ENCODE results near the gene ADAMTSL2.

ADAMTSL2 gene

DNA sequence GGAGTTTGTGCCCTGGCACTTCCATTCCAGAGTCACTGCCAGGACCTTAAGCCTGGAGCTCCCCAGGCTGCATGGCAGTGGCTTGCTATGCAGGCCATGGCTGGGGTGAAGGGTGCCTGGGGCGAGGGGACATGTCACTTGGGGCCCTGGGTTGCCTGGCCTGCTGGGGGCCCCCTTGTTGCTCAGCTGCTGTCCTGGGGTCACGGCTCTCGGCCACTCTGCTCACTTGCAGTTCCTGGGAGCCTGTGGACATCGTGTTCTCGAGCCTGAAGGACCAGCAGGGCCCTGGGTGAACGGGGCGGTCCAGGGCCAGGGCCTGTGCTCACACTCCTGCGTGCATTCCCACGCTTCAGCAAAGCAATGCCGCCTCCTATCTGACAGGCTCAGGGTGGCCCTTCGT, 41.1 kb upstream of the ADAMTSL2 start:
- no peaks in the 10 kb centered on the region for H3F3A ChIP-seq (ENCODE audit: control insufficient read depth, insufficient read depth)
- H3K27ac ChIP-seq (ENCODE audit: low read depth, low read length): no peak overlapping the region
- H3K9me3 ChIP-seq (ENCODE audit: control insufficient read depth, insufficient read depth, low read length): no peaks in the 10 kb centered on the region
- no peaks in the 10 kb centered on the region for H4K20me1 ChIP-seq (ENCODE audit: control insufficient read depth, insufficient read depth, low read depth, low read length)
- H3K4me1 ChIP-seq (ENCODE audit: control insufficient read depth, low read length): no peaks in the 10 kb centered on the region
- no peak overlapping the region for H3K4me2 ChIP-seq (ENCODE audit: low read length)
- H3K79me2 ChIP-seq (ENCODE audit: control insufficient read depth, low read length): no peaks in the 10 kb centered on the region
- peaks cover 7% of the 10 kb centered on the region; the same call in 1 of the 2 replicates for H3K27me3 ChIP-seq (ENCODE audit: control insufficient read depth, low read length)
- TF ChIP-seq, protein P1, sequence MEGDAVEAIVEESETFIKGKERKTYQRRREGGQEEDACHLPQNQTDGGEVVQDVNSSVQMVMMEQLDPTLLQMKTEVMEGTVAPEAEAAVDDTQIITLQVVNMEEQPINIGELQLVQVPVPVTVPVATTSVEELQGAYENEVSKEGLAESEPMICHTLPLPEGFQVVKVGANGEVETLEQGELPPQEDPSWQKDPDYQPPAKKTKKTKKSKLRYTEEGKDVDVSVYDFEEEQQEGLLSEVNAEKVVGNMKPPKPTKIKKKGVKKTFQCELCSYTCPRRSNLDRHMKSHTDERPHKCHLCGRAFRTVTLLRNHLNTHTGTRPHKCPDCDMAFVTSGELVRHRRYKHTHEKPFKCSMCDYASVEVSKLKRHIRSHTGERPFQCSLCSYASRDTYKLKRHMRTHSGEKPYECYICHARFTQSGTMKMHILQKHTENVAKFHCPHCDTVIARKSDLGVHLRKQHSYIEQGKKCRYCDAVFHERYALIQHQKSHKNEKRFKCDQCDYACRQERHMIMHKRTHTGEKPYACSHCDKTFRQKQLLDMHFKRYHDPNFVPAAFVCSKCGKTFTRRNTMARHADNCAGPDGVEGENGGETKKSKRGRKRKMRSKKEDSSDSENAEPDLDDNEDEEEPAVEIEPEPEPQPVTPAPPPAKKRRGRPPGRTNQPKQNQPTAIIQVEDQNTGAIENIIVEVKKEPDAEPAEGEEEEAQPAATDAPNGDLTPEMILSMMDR (IDR thresholded peaks at IDR 0.05; ENCODE audit: low read depth, low read length, poor library complexity, severe bottlenecking): no peak
- no peak for TF ChIP-seq EZH2phosphoT487 (IDR thresholded peaks at IDR 0.05; ENCODE audit: borderline replicate concordance, low read length)
- H3K4me3 ChIP-seq (ENCODE audit: low read length): no peak overlapping the region
- H3K9me2 ChIP-seq (replicated peaks; ENCODE audit: control insufficient read depth, low read length): no peaks in the 10 kb centered on the region
- H3K36me3 ChIP-seq (ENCODE audit: control insufficient read depth, low read length): no peaks in the 10 kb centered on the region

DNA sequence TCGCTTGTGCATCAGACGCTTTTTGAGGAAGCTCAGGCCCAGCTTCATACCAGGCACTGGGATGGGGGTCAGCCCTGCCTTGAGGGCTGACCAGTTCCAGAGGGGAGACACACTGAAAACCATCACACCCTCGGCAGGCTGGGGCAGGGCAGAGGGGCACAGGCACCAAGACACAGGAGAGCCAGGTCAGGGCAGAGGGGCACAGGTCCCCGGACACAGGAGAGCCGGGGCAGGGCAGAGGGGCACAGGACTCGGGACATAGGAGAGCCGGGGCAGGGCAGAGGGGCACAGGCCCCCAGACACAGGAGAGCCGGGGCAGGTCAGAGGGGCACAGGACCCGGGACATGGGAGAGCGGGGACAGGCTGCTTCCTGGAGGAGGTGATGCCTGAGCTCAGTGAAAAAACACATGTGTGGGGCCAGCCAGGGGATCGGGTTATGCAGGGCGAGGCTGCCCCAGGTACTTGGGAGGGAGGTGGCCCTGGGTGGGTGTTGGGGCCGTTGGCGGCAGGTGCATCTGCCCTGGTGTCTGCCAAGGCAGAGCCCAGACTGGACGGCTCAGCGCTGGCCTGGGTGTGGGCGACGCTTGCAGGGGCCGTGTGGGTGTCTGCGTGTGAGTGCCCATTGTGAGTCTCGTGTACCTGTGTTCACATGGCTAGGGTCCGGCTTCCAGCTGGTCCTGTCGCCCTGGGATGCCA, 40.5 kb upstream of the ADAMTSL2 start:
- no peaks in the 10 kb centered on the region for H3K79me2 ChIP-seq (ENCODE audit: control insufficient read depth, low read length)
- no peaks in the 10 kb centered on the region for H3F3A ChIP-seq (ENCODE audit: control insufficient read depth, insufficient read depth)
- no peaks in the 10 kb centered on the region for H3K4me1 ChIP-seq (ENCODE audit: control insufficient read depth, low read length)
- H3K9me2 ChIP-seq (replicated peaks; ENCODE audit: control insufficient read depth, low read length): no peaks in the 10 kb centered on the region
- no peak overlapping the region for H3K4me2 ChIP-seq (ENCODE audit: low read length)
- H3K27ac ChIP-seq (ENCODE audit: low read depth, low read length): no peak overlapping the region
- TF ChIP-seq, protein P1 (IDR thresholded peaks at IDR 0.05; ENCODE audit: low read depth, low read length, poor library complexity, severe bottlenecking): no peak
- no peak for TF ChIP-seq EZH2phosphoT487 (IDR thresholded peaks at IDR 0.05; ENCODE audit: borderline replicate concordance, low read length)
- H3K9me3 ChIP-seq (ENCODE audit: control insufficient read depth, insufficient read depth, low read length): no peaks in the 10 kb centered on the region
- no peak overlapping the region for H3K4me3 ChIP-seq (ENCODE audit: low read length)
- H4K20me1 ChIP-seq (ENCODE audit: control insufficient read depth, insufficient read depth, low read depth, low read length): no peaks in the 10 kb centered on the region
- H3K27me3 ChIP-seq (ENCODE audit: control insufficient read depth, low read length): peaks cover 7% of the 10 kb centered on the region; the same call in 1 of the 2 replicates
- H3K36me3 ChIP-seq (ENCODE audit: control insufficient read depth, low read length): no peaks in the 10 kb centered on the region

DNA sequence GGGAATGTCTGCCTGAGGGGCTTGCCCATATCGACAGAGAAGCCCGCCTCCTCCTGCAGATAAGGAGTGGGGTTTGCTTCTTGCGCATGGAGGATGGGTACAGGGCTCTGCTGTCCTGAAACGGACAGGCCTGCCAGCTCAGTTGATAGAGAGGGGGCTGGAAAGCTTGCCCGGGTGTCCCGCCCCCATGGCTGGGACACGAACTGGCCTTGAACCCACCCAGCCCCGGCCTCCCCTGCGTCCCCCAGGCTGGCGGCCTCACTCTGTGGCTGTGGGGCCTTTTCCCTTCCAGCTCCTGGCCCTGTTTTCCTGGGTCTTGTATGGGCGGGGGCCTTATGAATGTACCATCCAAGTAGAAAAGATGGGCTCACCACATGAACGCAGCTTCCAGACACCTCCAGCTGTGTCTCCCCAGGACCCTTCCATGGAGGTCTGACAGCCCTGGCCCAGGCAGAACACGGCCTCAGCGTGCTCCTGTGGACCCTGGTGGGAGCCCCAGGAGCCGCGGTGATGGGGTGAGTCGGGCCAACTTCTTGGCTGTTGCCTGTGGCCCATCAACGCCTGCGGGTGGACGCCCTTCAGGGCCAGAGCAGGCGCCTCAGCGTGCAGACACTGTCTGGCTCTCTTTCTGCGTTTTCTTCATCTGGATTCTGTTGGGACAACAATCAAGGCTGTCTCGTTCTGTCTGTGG, 39.7 kb upstream of the ADAMTSL2 start:
- H3K36me3 ChIP-seq (ENCODE audit: control insufficient read depth, low read length): no peaks in the 10 kb centered on the region
- no peaks in the 10 kb centered on the region for H3F3A ChIP-seq (ENCODE audit: control insufficient read depth, insufficient read depth)
- H3K9me3 ChIP-seq (ENCODE audit: control insufficient read depth, insufficient read depth, low read length): no peaks in the 10 kb centered on the region
- no peaks in the 10 kb centered on the region for H3K9me2 ChIP-seq (replicated peaks; ENCODE audit: control insufficient read depth, low read length)
- H3K4me2 ChIP-seq (ENCODE audit: low read length): no peak overlapping the region
- H3K79me2 ChIP-seq (ENCODE audit: control insufficient read depth, low read length): no peaks in the 10 kb centered on the region
- no peaks in the 10 kb centered on the region for H3K4me1 ChIP-seq (ENCODE audit: control insufficient read depth, low read length)
- H4K20me1 ChIP-seq (ENCODE audit: control insufficient read depth, insufficient read depth, low read depth, low read length): no peaks in the 10 kb centered on the region
- no peak overlapping the region for H3K27ac ChIP-seq (ENCODE audit: low read depth, low read length)
- H3K27me3 ChIP-seq (ENCODE audit: control insufficient read depth, low read length): peaks cover 4% of the 10 kb centered on the region; the same call in 1 of the 2 replicates
- H3K4me3 ChIP-seq (ENCODE audit: low read length): no peak overlapping the region
- TF ChIP-seq, protein P1 (IDR thresholded peaks at IDR 0.05; ENCODE audit: low read depth, low read length, poor library complexity, severe bottlenecking): no peak
- no peak for TF ChIP-seq EZH2phosphoT487 (IDR thresholded peaks at IDR 0.05; ENCODE audit: borderline replicate concordance, low read length)

All from DOHH2 (cell line).